NCI-H2196 treated with DMSO at 0.1 percent for 48 hours (cell line): ENCODE results near the gene ENTPD3.

Source experiments
- DNase-seq: peaks from one replicate; lab custom pipeline; 2025; ENCODE audit not compliant: unreplicated experiment; lab: John Stamatoyannopoulos, UW

ENTPD3 gene

DNA sequence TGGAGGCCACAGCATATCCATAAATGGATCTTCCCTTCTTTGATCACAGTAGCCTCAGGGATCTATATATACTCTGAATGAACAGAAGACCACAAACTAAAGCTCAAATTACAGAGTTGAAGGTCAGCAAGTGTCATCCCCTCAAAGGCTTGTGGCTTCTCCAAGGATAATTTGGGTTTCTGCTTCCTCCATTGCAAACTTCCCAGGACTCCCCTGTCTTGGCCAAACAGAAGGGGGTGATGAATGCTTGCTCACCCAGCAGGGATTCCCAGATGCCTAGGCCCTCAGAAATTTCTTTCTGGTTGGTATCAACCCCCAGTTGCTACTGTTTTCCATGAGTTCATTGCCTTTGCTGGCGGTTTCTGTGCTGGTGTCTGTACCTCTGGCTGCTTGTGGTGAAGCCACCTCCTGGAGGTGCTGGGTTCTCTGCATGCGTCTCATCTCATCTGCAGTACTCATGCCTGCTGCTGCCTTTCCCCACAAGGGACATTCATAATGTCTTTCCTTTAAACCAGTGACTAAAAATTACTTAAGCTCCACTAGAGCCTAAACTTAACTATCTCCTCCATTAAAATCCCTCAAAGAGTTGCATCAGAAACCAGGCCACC is 17.7 kb downstream of the ENTPD3 start:
- no peak for DNase-seq

DNA sequence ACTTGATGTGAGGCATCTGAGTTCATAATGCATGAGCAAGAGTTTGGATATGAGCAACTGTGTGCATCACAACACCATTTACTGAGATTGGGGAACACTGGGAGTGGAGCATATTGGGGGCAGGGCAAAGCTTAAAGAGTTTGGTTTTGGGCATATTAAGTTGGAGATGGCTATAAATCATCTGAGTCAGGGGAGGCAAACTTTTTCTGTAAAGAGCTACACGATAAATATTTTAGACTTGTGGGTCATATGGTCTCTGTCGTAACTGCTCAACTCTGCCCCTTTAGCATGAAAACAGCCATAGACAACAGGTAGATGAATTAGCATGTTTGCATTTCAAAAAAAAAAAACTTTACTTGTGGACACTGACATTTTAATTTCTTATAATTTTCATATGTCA is 20.0 kb downstream of the ENTPD3 start:
- DNase-seq: no peak

DNA sequence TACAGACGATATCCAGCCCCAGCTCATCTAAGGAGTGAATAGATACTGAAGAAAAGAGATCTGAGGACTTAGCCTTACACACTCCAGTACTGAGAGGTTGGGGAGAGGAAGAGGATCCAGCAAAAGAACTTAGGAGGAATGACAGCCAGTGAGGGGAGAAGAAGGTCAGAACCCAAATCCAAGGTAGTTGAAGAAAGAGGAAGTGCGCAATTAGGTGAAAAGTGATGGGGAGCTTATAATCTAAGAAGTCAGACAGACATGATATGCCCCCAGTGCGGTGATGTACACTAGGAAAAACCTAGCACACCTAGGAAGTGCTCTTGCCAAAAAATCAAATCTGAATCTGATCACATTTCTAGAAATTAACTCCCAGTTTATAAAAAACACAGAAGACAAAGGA is 20.6 kb downstream of the ENTPD3 start:
- DNase-seq: no peak

DNA sequence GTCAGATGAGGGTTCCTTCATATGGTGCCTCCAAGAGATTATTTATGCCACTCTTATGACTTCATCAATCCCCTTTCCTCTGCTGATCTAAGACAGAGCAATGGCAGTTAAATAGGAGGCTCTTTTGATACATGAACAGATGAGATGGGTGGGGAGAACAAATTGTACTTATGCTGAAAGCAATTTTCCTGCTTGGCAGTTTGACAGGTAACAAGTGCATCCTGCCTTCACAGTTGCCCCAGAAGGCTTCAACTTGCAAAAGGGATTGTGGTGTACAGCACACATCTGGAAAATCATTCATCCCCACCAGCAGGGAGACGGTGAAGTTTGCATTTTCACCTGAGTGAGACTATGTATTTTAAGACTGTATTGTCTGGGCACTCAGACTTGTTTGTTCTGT is 27.3 kb downstream of the ENTPD3 start:
- DNase-seq: no peak

DNA sequence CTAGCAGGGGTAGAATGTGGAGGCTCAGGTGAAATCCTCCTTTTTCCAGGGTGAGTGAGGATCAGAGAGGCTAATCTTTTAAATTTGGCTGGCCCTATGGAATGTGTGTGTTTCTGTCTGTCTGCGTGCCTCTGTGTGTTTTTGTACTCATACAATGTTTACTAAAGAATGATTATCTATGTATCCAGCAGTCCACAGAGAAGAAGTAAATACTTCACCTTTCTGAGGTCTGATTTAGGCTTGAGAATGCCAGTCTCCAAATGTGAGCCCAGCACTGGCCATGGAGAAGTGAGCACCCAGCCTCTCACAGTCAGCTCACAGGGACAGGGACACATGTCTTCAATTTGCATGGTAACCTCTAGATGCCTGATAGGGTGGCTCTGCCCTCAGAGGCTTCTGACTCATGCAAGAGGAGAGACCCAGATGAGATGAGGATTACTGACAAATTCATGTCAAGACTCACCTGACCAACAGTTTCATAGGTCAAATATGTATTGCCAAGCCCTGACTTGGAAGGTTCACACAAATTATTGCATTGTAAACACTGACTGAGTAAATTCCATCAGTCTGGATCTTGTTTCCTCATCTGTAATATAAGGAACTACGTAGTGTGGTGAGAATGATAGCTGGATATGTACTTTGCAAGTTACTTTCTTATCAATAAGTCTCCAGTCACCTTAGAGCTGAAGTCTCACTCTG is 31.0 kb downstream of the ENTPD3 start:
- DNase-seq: no peak

DNA sequence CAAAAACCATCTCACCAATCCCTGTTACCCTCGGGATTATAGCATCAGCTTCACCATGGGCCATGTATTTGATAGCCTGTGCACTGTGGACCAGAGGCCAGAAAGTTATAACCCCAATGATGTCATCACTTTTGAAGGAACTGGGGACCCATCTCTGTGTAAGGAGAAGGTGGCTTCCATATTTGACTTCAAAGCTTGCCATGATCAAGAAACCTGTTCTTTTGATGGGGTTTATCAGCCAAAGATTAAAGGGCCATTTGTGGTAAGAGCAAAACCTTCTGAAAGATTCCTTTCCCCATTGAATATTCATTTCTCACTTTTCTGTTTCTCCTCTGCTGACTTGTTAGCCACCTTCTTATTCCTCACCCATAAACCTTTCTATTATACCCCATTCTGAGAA is 35.9 kb downstream of the ENTPD3 start:
- DNase-seq: no peak

DNA sequence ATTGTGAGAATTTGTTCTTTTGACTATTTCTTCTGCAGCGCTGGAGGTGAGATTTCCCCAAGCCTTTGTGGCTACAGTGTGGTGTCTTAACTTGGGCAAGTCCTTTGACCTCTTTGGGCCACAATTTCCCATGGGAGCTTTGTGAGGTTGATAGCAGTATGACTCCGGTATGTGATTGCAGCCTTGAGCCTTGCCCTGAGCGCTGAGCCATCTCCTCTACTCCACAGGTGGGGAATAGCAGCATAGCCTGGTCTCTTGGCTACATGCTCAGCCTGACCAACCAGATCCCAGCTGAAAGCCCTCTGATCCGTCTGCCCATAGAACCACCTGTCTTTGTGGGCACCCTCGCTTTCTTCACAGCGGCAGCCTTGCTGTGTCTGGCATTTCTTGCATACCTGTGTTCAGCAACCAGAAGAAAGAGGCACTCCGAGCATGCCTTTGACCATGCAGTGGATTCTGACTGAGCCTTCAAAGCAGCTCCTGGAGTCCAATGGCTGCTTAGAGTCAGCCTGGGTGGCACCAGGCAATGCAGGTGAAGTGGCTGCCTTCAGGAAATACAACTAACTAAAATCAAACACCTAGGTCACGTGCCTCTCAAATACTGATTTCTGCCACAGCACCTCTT is 40.2 kb downstream of the ENTPD3 start:
- DNase-seq: no peak

DNA sequence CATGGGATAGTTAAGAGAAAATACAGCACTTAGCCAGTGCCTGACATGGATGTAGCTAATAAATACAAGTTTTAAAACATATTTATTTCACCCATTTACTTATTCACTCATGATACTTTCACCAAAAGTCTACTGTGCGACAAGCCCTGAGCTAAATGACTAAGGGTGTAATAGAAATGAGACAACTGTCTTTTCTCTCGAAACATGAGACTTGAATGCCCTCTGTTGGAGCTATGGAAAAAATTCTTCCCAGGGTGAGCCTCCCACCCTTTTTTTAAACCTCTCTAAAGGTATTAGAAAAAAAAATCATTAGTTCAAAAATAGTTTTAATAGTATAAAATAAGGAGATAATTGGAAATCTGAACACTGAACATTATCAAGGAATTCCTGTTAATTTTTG is 45.8 kb downstream of the ENTPD3 start:
- no peak for DNase-seq

DNA sequence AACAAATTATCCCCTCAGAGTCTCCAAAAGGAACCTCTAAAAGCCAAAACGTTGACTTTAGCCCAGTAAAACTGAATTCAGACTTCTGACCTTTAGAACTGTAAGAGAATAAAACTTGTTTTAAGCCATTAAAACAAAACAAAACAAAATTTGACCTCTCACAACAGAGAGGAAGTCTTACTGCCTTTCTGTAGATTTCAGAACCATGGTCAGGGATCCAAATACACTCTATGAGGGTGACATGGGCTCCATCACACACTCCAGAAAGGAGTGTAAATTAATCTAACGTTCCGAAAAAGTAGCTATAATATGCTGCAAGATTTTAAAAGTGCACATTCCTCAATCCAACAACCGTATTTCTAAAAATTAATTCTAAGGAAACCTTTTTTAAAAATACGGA is 50.9 kb downstream of the ENTPD3 start:
- DNase-seq: no peak

DNA sequence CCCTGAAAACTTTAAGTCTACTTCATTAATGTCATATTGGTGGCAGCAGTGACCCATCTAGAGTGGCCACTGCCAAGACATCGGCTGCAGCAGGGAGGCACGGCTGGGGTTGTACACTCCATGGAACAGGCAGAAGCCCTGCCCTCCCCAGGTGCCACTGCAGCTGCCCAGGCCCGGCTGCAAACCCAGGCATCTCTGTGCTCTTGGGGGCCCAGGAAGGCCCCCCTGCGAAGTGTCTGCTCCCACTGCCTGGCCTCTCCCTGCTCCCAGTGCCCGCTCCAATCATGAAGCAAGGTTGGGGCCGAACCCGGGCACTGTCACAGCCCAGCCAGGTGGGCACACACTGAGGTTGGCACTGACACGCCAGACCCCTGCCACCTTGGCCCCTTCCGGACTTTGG is 58.1 kb downstream of the ENTPD3 start:
- no peak for DNase-seq

DNA sequence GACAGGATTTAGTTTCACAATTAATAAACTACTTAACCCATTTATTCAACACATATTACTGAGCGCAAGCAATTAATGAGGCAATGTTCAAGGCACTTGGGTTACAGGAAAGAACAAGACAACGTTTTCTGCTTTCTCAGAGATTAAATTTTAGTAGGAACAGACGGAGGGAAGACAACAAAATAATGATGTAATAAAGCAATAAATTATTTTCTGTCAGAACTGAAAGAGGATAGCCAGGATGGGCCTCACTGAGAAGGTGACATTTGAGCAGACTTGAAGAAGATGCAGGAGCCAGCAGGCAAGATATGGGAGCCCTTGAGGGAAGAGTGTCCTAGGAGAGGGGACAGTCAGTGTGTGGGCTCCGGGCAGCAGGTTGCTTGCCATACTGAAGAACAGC is 58.9 kb downstream of the ENTPD3 start:
- DNase-seq: no peak

DNA sequence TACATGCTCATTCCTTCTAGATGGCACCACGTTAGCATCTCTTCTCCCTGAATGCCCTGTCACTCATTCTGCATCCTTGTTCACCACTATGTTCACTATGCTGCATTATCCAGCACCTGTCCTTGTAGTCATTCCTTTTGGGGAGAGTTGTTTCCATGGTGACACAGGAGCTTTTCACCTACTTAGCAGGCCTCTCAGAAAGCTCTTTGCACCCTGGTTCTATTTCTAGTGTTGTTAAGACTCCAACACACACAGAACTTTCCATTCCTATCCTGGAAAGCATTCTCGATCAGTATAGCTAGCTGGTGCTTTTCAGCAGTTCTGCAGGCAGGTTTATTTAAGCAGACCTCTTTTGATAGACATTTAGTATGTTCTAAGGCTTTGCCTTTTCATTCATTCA is 63.5 kb downstream of the ENTPD3 start:
- no peak for DNase-seq

DNA sequence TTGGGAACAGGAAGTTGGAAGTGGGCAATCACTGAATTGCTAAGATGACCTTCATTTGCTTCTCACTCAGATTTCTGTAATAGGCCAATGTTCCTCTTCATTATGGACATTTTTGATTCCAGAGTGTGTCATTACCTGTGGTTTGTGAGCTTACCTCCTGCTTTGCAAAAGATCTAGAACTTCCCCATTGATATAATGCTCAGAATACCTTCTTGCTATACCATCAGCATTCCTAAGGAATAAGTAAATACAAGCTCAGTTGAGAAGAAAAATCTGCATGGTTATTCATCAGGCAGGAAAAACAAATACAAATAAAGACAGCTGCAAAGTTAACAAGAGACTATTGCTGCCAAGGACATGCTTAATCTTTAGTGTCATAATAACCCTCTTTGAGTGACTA is 64.6 kb downstream of the ENTPD3 start:
- DNase-seq: no peak

DNA sequence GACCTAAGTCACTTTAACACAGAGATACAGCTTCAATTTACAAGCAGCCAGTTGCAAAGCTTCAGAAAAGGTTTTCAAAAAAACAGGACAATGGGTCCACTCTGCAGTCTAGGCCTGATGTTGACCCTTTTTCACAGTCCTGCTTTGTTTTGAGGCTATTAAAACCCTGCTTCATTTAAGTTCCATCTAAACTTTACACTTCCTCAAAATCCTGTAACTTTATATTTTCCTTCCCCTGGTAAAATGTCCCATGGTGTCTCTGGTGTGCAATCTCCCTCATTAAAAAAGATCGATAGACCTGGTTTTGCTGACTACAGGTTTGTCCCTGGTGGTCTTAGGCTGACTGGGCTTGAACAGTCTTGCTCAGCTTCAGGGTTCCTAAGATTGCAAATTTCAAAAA is 65.1 kb downstream of the ENTPD3 start:
- DNase-seq: no peak

DNA sequence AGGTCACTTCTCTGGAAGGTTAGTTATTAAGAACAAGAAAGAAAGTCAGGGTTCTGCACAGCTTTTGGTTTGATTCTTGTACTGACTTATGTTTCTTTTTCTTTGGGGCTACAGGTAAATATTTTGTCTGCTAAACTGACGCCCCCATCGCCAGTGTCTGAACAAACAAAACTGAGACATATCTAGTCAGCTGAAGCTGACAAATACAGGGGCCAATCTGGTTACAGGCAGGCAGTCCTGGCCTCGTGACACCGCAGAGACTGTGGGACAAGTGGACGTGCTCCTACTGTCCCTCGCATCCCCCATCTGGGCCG is 65.5 kb downstream of the ENTPD3 start:
- no peak for DNase-seq

DNA sequence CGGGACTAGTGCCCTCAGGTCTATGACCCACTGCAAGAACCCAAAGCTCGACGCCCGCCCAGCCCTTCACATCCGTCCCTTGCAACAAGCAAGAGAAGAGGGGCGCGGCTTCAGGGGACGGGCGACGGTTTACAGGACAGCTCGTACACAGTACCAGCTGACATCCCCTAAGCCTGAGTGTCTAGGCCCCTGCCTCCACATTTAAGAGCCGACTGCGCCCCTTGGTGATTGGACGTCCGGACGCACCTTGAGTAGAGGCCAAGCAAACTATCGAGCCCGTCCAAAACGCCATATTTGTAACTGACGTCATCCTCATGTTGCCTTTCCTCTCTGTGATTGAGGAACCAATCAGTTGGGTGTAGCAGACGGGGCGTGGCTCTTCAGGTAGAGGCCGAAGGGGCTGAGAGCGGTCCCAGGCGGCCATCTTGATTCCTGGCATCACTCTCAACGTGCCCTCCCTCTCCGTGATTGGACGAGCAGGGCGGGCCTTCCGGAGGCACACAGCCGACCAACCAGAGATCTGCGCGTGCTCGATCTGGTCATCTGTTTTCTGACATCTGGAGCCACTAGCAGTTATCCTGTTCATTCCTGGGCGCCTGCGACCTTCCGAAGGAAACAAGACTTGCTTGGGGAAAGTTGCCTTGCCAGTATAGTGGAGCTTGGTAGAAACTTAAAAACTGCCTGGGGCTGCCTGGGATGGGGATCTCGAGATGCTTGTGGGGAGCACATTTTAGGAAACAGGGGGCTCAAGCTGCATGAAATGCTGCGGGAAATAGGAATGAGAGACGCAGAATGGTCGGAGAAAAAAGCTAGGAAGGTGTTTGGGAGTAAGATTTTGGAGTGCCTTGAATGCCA is 66.1 kb downstream of the ENTPD3 start:
- peak; percentile 90 for DNase-seq

DNA sequence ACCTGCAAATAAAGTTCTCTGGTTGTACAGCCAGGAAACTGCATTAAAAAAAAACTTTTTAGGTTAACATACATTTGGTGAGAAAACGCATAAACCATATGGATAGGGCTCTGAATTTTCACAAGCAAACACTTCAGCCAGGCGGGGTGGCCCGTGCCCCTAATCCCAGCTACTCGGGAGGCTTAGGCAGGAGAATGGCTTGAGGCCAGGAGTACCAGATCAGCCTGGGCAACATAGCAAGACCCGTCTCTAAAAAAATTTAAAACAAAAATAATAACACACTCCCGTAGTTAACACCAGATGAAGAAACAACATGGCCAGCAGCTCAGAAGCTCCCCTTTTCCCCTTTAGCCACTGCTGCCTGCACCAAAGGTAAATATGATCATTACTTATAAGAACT is 66.9 kb downstream of the ENTPD3 start:
- no peak for DNase-seq

DNA sequence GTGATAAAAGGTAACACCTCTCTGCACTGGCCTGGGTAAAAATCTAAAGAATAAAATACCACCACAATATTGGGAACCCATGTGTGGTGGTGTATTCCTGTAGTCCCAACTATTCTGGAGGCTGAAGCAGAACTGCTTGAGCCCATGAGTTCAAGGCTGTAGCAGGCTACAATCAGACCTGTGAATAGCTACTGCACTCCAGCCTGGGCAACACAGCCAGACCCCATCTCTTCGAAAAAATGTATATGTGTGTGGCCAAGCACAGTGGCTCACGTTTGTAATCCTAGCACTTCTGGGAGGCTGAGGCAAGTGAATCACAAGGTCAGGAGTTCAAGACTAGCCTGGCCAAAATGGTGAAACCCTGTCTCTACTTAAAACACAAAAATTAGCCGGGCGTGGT is 68.3 kb downstream of the ENTPD3 start:
- no peak for DNase-seq

DNA sequence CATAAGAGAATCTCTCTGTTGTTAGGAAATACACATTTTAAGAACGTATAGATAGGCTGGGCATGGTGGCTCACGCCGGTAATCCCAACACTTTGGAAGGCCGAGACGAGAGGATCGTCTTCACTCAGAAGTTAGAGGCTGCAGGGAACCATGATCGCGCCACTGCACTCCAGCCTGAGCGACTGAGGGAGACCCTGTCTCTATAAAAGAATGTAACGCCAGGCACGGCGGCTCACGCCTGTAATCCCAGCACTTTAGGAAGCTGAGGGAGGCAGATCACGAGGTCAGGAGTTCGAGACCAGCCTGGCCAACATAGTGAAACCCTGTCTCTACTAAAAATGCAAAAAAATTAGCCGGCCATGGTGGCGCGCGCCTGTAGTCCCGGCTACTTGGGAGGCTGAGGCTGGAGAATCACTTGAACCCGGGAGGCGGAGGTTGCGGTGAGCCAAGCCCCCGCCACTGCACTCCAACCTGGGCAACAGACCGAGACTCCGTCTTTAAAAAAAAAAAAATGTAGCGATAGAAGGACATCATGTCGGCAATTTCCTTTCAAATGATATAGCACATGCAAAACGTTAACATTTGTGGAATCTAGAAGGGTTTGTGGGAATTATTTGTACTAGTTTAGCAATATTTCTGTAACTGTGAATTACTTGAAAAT is 69.4 kb downstream of the ENTPD3 start:
- DNase-seq: no peak

DNA sequence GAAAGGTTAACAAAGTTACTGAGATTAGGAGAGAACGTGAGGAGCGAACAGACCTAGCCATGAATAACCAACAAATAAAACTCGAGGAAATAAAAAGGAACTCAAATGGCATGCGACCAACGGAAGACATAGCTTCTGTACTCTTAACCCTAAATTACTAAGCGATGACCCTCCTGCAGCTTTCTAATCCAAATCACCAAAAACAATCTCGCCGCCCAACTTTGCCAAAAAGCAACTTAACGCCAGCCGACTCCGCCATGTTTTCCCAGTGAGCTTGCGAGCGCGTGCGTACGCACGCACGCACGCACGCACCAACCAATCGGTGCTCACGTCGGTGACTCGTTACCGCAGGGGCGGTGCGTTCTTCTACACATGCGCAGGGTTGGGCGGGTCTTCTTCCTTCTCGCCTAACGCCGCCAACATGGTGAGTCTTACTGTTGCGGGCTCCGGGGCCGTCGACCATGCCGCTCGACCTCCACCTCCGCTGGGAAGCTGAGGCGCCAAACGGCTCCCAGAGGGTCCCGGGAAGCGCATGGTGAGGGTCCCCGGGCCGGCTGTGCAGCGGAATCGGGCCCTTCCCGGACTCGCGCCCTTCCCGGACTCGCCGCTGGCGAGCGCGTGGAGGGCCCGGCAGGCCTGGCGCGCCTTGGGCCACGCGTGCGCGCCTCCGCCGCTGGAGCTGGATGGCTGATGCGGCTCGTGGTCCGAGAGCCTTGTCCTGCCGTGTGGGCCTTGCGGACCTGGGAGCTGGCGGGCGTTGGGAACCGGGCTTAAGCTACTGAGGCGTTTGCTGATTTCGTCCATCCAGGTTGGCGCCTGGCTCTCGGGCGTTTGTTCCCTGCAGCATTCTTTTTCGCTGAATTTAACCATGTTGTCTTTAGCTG is 70.2 kb downstream of the ENTPD3 start, which contains the start of gene RPL14:
RPL14 (plus strand) TSS at position 400 of the 884 bp plus-strand sequence; CDS start at position 533, 133 bp downstream.
- peak; percentile 58 for DNase-seq
